HG02642 (cell line): ENCODE data around the gene CCNYL1.

Source experiments
- ATAC-seq: cut with Tn5 transposase; IDR thresholded peaks from one replicate; pipeline ENCODE4 v1.9.1; 2021; ENCODE audit warnings: mild to moderate bottlenecking; ENCODE audit not compliant: unreplicated experiment, poor library complexity

CCNYL1 gene

GRCh38 chr2:207783514-207783913 lies 72.1 kb downstream of the CCNYL1 start:
- ATAC-seq = no peak

- ATAC-seq = no peak
Measured at GRCh38 chr2:207784898-207785297, 73.5 kb downstream of the CCNYL1 start.

- ATAC-seq = no peak
Measured at GRCh38 chr2:207787017-207787416, 75.6 kb downstream of the CCNYL1 start.

- no peak for ATAC-seq
Measured at GRCh38 chr2:207787800-207788199, 76.4 kb downstream of the CCNYL1 start.

- no peak for ATAC-seq
Measured at GRCh38 chr2:207790898-207791297, 79.5 kb downstream of the CCNYL1 start.

- no peak for ATAC-seq
Measured at GRCh38 chr2:207791579-207792243, 80.3 kb downstream of the CCNYL1 start.

- ATAC-seq = no peak
Measured at GRCh38 chr2:207792244-207792785, 80.9 kb downstream of the CCNYL1 start.

- ATAC-seq = no peak
Measured at GRCh38 chr2:207796585-207797350, 85.3 kb downstream of the CCNYL1 start.

- no peak for ATAC-seq
Measured at GRCh38 chr2:207801259-207801658, 89.8 kb downstream of the CCNYL1 start.

GRCh38 chr2:207802650-207803049 lies 91.2 kb downstream of the CCNYL1 start:
- ATAC-seq = no peak
